ENCODE measurements around the gene PEDS1.
A peak's percentile ranks its signal among the peaks of the same experiment; 100 is the strongest.

PEDS1 gene

GRCh38 chr20:50153153-50153499, 397 bp downstream of the PEDS1 start:
- Histone ChIP-seq H3K4me3 (ENCODE audit: low read depth, low read length) (peak overlapping the region; percentile 83), H3K4me1 (ENCODE audit: control insufficient read depth, insufficient read depth, low read length) (peaks cover 4% of the 10 kb centered on the region; the same call in 1 of the 2 replicates), H3K27ac (ENCODE audit: extremely low read depth, low read depth, low read length) (peak overlapping the region; percentile 83), H3K36me3 (ENCODE audit: control insufficient read depth in 2 of 2, insufficient read depth in 1 of 2, low read length in 2 of 2) (peaks cover 0 to 35% of the 10 kb centered on the region in 2 experiments; a peak in 2 of 3 replicates), H3K9me3 (ENCODE audit: control insufficient read depth, insufficient read depth, low read depth, low read length) (no peaks in the 10 kb centered on the region)
- TF ChIP-seq SETDB1 (IDR thresholded peaks at IDR 0.05; ENCODE audit: insufficient read length, low read length), result no peak
- TF ChIP-seq ZNF324 (tag by site-specific recombination; IDR thresholded peaks at IDR 0.05), result 0 out of 2 replicates have a peak, but pooled peaks have one; percentile 25
- TF ChIP-seq ZFP69B (tag by site-specific recombination; IDR thresholded peaks at IDR 0.05), result peak; percentile 32; the same call in 1 of the 2 replicates
- TF ChIP-seq ZBTB48 (tag by site-specific recombination; IDR thresholded peaks at IDR 0.05), result peak; percentile 32; the same call in 1 of the 2 replicates
- TF ChIP-seq, protein P1, sequence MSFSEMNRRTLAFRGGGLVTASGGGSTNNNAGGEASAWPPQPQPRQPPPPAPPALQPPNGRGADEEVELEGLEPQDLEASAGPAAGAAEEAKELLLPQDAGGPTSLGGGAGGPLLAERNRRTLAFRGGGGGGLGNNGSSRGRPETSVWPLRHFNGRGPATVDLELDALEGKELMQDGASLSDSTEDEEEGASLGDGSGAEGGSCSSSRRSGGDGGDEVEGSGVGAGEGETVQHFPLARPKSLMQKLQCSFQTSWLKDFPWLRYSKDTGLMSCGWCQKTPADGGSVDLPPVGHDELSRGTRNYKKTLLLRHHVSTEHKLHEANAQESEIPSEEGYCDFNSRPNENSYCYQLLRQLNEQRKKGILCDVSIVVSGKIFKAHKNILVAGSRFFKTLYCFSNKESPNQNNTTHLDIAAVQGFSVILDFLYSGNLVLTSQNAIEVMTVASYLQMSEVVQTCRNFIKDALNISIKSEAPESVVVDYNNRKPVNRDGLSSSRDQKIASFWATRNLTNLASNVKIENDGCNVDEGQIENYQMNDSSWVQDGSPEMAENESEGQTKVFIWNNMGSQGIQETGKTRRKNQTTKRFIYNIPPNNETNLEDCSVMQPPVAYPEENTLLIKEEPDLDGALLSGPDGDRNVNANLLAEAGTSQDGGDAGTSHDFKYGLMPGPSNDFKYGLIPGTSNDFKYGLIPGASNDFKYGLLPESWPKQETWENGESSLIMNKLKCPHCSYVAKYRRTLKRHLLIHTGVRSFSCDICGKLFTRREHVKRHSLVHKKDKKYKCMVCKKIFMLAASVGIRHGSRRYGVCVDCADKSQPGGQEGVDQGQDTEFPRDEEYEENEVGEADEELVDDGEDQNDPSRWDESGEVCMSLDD (tag by site-specific recombination; IDR thresholded peaks at IDR 0.05), result 0 out of 2 replicates have a peak, but pooled peaks have one; percentile 11
- no peak for TF ChIP-seq BCL6B (tag by site-specific recombination; IDR thresholded peaks at IDR 0.05)
- TF ChIP-seq ZBTB17 (tag by site-specific recombination; IDR thresholded peaks at IDR 0.05), result peak; percentile 10; the same call in 1 of the 2 replicates
- 0 out of 2 replicates have a peak, but pooled peaks have one; percentile 11 for TF ChIP-seq ZEB2 (tag by site-specific recombination; IDR thresholded peaks at IDR 0.05)
- no peak for TF ChIP-seq PRDM1 (tag by site-specific recombination; IDR thresholded peaks at IDR 0.05)
- no peak for TF ChIP-seq KLF16 (tag by site-specific recombination; IDR thresholded peaks at IDR 0.05)
- TF ChIP-seq ZNF843 (tag by site-specific recombination; IDR thresholded peaks at IDR 0.05), result no peak
- 0 out of 2 replicates have a peak, but pooled peaks have one; percentile 23 for TF ChIP-seq BCL11A (tag by site-specific recombination; IDR thresholded peaks at IDR 0.05; ENCODE audit: low read depth)
- TF ChIP-seq ZXDB (tag by site-specific recombination; IDR thresholded peaks at IDR 0.05), result peak; percentile 40; the same call in 1 of the 2 replicates
- CTCF ChIA-PET, result interaction anchor here (1.0 to 3.8 kb wide), 11 partner anchors 9 to 174 kb away, joined by 3 to 44 read pairs (median 7); no protein-coding TSS in a partner anchor
- POLR2A ChIA-PET, result interaction anchor here (0.6 to 2.5 kb wide), 12 partner anchors 8 to 384 kb away, joined by 3 to 26 read pairs (median 8); no protein-coding TSS in a partner anchor

DNA sequence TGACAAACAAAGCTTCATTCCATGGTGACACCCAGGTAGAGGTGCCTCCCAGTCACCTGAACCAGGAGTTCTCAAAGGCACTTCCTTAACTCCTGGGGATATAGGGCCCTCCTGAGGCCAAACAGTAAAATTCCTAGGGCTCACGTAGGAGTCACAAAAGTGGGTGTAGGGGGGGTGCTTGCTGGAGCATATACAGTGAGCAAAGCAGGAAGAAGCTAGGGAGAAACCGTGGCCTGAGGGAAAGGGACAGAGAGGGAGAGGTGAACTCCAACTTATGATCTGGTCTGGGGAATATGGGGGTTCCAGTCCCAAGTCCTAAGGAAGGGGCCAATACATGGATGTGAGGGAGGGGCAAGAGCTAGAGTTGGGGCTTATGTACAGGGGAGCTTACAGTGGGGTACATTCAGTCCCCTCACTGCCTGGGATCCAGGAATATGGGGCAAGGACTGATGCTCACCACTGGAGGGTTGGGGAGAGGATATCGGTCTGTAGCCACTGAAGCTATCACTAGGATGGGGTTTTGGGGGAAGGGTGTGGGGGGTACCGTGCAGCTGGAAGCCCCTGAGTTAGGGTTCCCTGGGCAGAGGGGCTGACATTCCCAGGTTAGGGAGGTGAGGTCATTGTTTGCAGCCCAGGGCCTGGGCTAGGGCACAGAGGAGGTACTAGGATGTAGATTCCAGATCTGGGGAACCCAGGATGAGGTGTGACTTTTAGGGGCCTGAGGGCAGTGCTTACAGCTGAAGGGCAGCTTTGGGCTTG, 950 bp downstream of the PEDS1 start:
- ChIA-PET CTCF (interaction anchor here (0.7 to 3.8 kb wide), 13 partner anchors 8 to 466 kb away, joined by 3 to 44 read pairs (median 4); no protein-coding TSS in a partner anchor), POLR2A (interaction anchor here (0.6 to 2.5 kb wide), 9 partner anchors 8 to 384 kb away, joined by 3 to 26 read pairs (median 9); no protein-coding TSS in a partner anchor)
- peak overlapping the region; percentile 83 for H3K27ac ChIP-seq (ENCODE audit: extremely low read depth, low read depth, low read length)
- H3K4me1 ChIP-seq (ENCODE audit: control insufficient read depth, insufficient read depth, low read length), result peaks cover 4% of the 10 kb centered on the region; the same call in 1 of the 2 replicates
- H3K4me3 ChIP-seq (ENCODE audit: low read depth, low read length), result peak overlapping the region; percentile 83
- peaks cover 0 to 40% of the 10 kb centered on the region in 2 experiments; a peak in 2 of 3 replicates for H3K36me3 ChIP-seq (ENCODE audit: control insufficient read depth in 2 of 2, insufficient read depth in 1 of 2, low read length in 2 of 2)
- no peaks in the 10 kb centered on the region for H3K9me3 ChIP-seq (ENCODE audit: control insufficient read depth, insufficient read depth, low read depth, low read length)
- TF ChIP-seq ZNF626 (tag by site-specific recombination; IDR thresholded peaks at IDR 0.05), result no peak
- no peak for TF ChIP-seq ZNF140 (tag by site-specific recombination; IDR thresholded peaks at IDR 0.05)
- TF ChIP-seq ZNF132 (tag by site-specific recombination; IDR thresholded peaks at IDR 0.05; ENCODE audit: borderline replicate concordance), result no peak
- no peak for TF ChIP-seq ZNF571 (tag by site-specific recombination; IDR thresholded peaks at IDR 0.05)
- 0 out of 2 replicates have a peak, but pooled peaks have one; percentile 20 for TF ChIP-seq IKZF3 (tag by site-specific recombination; IDR thresholded peaks at IDR 0.05)
- TF ChIP-seq ZNF426 (tag by site-specific recombination; IDR thresholded peaks at IDR 0.05), result no peak
- TF ChIP-seq ZSCAN16 (tag by site-specific recombination; IDR thresholded peaks at IDR 0.05), result no peak
- TF ChIP-seq EGR2 (tag by site-specific recombination; IDR thresholded peaks at IDR 0.05; ENCODE audit: low read depth), result peak; percentile 38; the same call in 1 of the 2 replicates
- TF ChIP-seq ZNF398 (tag by site-specific recombination; IDR thresholded peaks at IDR 0.05), result no peak
- no peak for TF ChIP-seq ZNF341 (tag by site-specific recombination; IDR thresholded peaks at IDR 0.05; ENCODE audit: low read depth)
- TF ChIP-seq ZFP3 (tag by site-specific recombination; IDR thresholded peaks at IDR 0.05; ENCODE audit: low read depth), result no peak
- no peak for TF ChIP-seq ZNF202 (tag by site-specific recombination; IDR thresholded peaks at IDR 0.05; ENCODE audit: borderline replicate concordance)
- TF ChIP-seq, protein P2, sequence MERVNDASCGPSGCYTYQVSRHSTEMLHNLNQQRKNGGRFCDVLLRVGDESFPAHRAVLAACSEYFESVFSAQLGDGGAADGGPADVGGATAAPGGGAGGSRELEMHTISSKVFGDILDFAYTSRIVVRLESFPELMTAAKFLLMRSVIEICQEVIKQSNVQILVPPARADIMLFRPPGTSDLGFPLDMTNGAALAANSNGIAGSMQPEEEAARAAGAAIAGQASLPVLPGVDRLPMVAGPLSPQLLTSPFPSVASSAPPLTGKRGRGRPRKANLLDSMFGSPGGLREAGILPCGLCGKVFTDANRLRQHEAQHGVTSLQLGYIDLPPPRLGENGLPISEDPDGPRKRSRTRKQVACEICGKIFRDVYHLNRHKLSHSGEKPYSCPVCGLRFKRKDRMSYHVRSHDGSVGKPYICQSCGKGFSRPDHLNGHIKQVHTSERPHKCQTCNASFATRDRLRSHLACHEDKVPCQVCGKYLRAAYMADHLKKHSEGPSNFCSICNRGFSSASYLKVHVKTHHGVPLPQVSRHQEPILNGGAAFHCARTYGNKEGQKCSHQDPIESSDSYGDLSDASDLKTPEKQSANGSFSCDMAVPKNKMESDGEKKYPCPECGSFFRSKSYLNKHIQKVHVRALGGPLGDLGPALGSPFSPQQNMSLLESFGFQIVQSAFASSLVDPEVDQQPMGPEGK (tag by site-specific recombination; IDR thresholded peaks at IDR 0.05), result peak; percentile 27
